Endothelial cell (in vitro differentiated cells): Measurements from ENCODE around the gene SND1. TPM values are rescaled to one million over a fixed set of nuclear protein-coding genes. Genes with fewer than 3 reads are reported as not detected.

Experiments used
- DNase-seq: peaks from one replicate; pipeline ENCODE4 v3.0.0; 2021; ENCODE audit warnings: low spot score
- H3K27ac Mint-ChIP-seq: one replicate; pipeline ENCODE4 v1.8.0; 2021; ENCODE audit warnings: mixed read lengths, inconsistent platforms; ENCODE audit not compliant: unreplicated experiment
- H3K27me3 Mint-ChIP-seq: one replicate; pipeline ENCODE4 v1.8.0; 2021; ENCODE audit warnings: mild to moderate bottlenecking, moderate library complexity, mixed read lengths, inconsistent platforms; ENCODE audit not compliant: unreplicated experiment
- H3K36me3 Mint-ChIP-seq: one replicate; pipeline ENCODE4 v1.8.0; 2021; ENCODE audit warnings: mild to moderate bottlenecking, low read depth, mixed read lengths, inconsistent platforms; ENCODE audit not compliant: unreplicated experiment
- H3K4me1 Mint-ChIP-seq: one replicate; pipeline ENCODE4 v1.8.0; 2021; ENCODE audit warnings: mild to moderate bottlenecking, mixed read lengths, inconsistent platforms; ENCODE audit not compliant: unreplicated experiment
- H3K4me3 Mint-ChIP-seq: one replicate; pipeline ENCODE4 v1.8.0; 2021; ENCODE audit warnings: mild to moderate bottlenecking, mixed read lengths, inconsistent platforms; ENCODE audit not compliant: unreplicated experiment
- H3K9me3 Mint-ChIP-seq: one replicate; pipeline ENCODE4 v1.8.0; 2021; ENCODE audit warnings: mixed read lengths, inconsistent platforms; ENCODE audit not compliant: unreplicated experiment
- total RNA-seq: library from RNA; stranded (reverse); fragmentation: NEBNext Ultra II Directional; extraction: Animal tissue kit (Norgen Biotek cat#: 25700); gene quantifications from one replicate; pipeline ENCODE4 v1.2.1, GENCODE V29; 2021; ENCODE audit not compliant: unreplicated experiment
- TF ChIP-seq, protein P1 (sequence below): fragments of 200-600 bp; sonication (generic); IDR thresholded peaks from one replicate; pipeline ENCODE4 v1.5.0; 2021; ENCODE audit warnings: antibody characterized with exemption; ENCODE audit not compliant: unreplicated experiment

SND1 gene
- total RNA-seq, 1 donor from 2014 or later, result 375 TPM

DNA sequence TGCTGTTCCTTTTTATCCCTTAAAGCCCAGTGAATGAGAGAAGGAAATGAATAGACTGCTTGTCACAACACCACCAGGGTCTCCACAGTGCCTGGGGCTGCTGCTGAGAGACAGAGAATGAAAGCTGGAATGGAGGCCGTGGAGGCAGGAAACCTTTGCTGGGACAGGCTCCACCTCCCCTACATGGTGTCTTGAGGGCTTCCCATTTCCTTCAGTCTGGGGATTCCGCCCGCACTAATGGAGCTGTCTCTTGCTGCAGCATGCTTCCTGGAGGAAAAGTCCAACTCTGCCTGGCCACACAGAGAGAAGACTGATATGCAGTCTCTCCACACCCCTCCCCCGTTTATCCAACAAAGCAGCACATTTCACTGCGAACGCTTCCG, 324.7 kb downstream of the SND1 start:
- Mint-ChIP-seq H3K4me1 (peaks cover 64% of the 10 kb centered on the region), H3K27ac (peak overlapping the region; percentile 83), H3K4me3 (peak overlapping the region; percentile 69), H3K9me3 (peaks cover 9% of the 10 kb centered on the region), H3K36me3 (peaks cover 49% of the 10 kb centered on the region), H3K27me3 (peaks cover 31% of the 10 kb centered on the region)
- TF ChIP-seq, protein P1, sequence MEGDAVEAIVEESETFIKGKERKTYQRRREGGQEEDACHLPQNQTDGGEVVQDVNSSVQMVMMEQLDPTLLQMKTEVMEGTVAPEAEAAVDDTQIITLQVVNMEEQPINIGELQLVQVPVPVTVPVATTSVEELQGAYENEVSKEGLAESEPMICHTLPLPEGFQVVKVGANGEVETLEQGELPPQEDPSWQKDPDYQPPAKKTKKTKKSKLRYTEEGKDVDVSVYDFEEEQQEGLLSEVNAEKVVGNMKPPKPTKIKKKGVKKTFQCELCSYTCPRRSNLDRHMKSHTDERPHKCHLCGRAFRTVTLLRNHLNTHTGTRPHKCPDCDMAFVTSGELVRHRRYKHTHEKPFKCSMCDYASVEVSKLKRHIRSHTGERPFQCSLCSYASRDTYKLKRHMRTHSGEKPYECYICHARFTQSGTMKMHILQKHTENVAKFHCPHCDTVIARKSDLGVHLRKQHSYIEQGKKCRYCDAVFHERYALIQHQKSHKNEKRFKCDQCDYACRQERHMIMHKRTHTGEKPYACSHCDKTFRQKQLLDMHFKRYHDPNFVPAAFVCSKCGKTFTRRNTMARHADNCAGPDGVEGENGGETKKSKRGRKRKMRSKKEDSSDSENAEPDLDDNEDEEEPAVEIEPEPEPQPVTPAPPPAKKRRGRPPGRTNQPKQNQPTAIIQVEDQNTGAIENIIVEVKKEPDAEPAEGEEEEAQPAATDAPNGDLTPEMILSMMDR, result no peak
- peak; percentile 32 for DNase-seq

DNA sequence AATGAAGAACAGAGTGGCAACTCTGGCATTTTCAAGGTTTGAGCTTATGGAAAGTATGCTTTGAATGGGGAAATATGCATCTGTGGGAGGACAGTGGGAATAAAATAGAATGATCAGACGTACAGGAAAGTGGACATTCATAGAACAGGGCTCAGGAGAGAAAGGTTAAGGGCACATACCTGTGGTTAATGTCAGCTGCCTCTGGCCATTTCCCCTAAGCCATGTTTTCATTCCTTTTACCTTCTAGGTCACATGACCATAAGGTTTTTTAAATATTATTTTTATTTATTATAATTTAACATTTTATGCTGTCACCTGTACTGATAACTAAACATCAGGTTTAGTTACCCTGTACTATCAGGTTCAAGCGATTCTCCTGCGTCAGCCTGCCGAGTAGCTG, 326.4 kb downstream of the SND1 start:
- H3K4me3 Mint-ChIP-seq, result peak overlapping the region; percentile 69
- TF ChIP-seq, protein P1, result no peak
- peaks cover 26% of the 10 kb centered on the region for H3K27me3 Mint-ChIP-seq
- DNase-seq, result no peak
- H3K27ac Mint-ChIP-seq, result no peak overlapping the region
- H3K4me1 Mint-ChIP-seq, result peaks cover 70% of the 10 kb centered on the region
- H3K9me3 Mint-ChIP-seq, result peaks cover 9% of the 10 kb centered on the region
- H3K36me3 Mint-ChIP-seq, result peaks cover 49% of the 10 kb centered on the region

DNA sequence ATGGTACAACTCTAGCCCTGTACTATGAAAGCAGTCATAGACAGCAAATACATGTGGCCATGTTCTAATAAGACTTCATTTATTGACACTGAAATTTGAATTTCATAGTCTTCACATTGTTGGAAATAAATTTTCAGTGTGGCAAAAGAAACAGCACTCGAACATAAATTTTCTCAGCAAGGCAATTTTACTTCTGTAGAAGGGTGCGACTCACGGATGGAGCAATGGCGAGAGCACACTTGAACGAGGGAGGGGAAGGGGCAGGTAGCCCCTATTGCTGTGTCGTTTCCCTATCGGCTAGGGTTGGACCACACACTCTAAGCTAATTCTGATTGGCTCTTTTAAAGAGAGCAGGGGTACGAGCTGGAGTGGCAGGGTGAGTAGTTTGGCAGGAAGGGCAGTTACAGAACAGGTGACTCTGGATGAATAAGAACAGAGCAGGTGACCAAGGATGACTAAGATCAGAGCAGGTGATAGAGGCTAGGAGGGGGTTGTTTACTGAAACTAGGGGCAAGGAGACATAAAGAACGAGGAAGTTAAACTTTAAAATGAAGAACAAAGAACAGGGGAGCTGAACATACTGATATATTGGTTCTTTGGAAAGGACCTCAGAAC, 327.2 kb downstream of the SND1 start:
- TF ChIP-seq, protein P1, result no peak
- Mint-ChIP-seq H3K36me3 (peaks cover 43% of the 10 kb centered on the region), H3K4me1 (peaks cover 67% of the 10 kb centered on the region), H3K27ac (no peak overlapping the region), H3K9me3 (peaks cover 9% of the 10 kb centered on the region), H3K4me3 (peak overlapping the region; percentile 80), H3K27me3 (peaks cover 23% of the 10 kb centered on the region)
- DNase-seq, result no peak

DNA sequence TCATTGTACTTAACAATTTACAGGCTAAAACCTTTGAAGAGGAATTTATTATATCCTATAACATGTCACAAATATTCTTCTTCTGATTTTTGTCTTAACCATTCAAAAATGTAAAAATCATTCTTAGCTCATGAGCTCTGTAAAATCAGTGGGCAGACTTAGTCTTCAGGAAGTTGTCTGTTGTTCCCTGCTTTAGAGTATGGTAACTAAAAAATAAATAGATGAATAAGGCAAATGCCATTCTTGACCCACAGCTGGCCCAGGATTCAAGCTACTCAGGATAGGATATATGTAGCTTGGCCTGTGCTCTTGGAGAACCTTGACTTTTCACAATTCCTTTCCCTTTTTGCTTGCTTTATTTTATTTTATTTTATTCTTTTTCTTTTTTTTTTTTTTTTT, 327.7 kb downstream of the SND1 start:
- peaks cover 24% of the 10 kb centered on the region for H3K27me3 Mint-ChIP-seq
- TF ChIP-seq, protein P1, result no peak
- DNase-seq, result no peak
- H3K27ac Mint-ChIP-seq, result no peak overlapping the region
- H3K36me3 Mint-ChIP-seq, result peaks cover 41% of the 10 kb centered on the region
- H3K4me3 Mint-ChIP-seq, result peak overlapping the region; percentile 80
- peaks cover 67% of the 10 kb centered on the region for H3K4me1 Mint-ChIP-seq
- H3K9me3 Mint-ChIP-seq, result peaks cover 9% of the 10 kb centered on the region

DNA sequence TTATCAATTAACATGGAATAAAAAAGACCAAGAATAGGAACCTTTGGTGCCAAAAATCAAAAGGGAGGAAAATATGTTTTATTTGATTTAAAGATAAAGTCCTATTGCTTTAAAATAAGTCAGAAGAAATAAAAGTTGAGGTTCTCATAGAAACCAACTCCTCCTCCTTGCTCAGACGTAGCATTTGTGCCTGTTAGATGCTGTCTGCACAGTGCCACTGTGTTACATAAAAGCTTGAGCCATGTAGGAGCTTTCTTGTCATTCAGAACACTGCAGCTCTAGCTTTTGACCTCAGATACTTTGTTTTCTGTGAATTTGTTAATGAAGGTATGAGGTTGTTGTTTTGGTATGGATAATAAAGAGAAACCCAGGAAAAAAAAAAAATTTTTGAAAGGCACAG, 328.9 kb downstream of the SND1 start:
- H3K9me3 Mint-ChIP-seq, result peaks cover 9% of the 10 kb centered on the region
- no peak for DNase-seq
- H3K4me1 Mint-ChIP-seq, result peaks cover 62% of the 10 kb centered on the region
- H3K27ac Mint-ChIP-seq, result no peak overlapping the region
- H3K27me3 Mint-ChIP-seq, result peaks cover 22% of the 10 kb centered on the region
- TF ChIP-seq, protein P1, result no peak
- peaks cover 35% of the 10 kb centered on the region for H3K36me3 Mint-ChIP-seq
- H3K4me3 Mint-ChIP-seq, result no peak overlapping the region
